ENCODE measurements around the gene GGN. TPM values are rescaled to one million over a fixed set of nuclear protein-coding genes. Genes with fewer than 3 reads are reported as not detected.

The GGN gene
- total RNA-seq, 2 experiments from 2014 or later, result not detected

DNA sequence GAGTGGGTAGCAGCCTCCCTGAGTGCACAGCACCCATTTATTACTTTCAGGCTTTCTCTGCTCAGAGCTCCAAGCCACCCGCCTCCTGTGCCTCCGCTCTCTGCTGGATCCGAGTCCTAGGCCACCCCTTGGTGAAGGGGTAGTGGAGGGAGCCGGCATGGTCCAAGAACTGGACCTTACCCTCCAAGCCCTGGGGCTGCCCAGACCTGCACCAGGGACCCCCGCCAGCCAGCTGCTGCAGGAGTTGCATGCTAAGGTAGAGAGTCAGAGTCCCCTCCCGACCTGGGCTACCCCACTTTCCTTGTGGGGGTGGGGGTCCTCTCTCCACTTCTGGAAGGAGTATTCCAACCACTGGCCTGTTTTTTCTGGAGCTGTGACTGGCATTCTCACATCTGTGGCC lies 17.0 kb upstream of the GGN start:
- POLR2A ChIA-PET, result interaction anchor here (0.5 kb wide), 1 partner anchor 109 kb away, joined by 4 read pairs; no protein-coding TSS in a partner anchor
- DNase-seq (no peak), ATAC-seq (ENCODE audit: low read depth) (no peak)
- Mint-ChIP-seq H3K4me3 (no peak overlapping the region), H3K9me3 (no peaks in the 10 kb centered on the region), H3K27ac (no peak overlapping the region), H3K27me3 (peaks cover 6% of the 10 kb centered on the region), H3K4me1 (peaks cover 6% of the 10 kb centered on the region), H3K36me3 (peaks cover 12% of the 10 kb centered on the region)

DNA sequence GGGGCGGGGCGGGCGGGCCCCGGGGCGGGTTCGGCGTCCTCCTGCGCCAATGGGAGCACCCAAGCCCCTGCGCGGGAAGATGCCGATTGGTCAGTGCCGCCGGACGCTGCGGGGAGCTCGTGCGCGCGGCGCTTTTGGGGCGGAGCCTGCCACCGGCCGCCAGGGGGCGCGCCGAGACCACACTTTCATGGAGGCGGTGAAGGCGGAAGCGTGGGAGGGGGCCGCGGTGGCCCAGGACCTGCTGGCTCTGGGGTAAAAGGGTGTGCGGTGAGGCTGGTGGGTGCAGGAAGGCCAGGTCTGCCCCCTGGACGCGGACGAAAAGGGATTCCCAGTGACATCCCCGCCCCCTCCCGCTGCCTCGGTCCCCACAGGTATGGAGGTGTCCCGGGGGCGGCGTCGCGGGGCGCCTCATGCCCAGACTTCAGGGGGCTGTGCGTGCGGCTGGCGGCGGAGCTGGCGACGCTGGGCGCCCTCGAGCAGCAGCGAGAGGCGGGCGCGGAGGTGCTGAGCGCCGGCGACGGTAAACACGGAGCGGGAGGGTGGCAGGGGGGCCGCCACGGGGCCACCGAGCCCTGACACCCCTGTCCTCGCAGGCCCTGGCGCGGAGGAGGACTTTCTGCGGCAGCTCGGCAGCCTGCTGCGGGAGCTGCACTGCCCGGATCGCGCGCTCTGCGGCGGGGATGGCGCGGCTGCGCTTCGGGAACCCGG lies 15.3 kb upstream of the GGN start, which contains the start of gene FAM98C:
Gene FAM98C, plus strand, starts transcription at position 127 of the 708 bp plus-strand sequence. Its CDS starts 61 bp downstream, at position 188.
- H3K9me3 Mint-ChIP-seq, result no peaks in the 10 kb centered on the region
- peak within 1 kb of the TSS; percentile 96 for H3K27ac Mint-ChIP-seq
- peaks cover 6% of the 10 kb centered on the region for H3K4me1 Mint-ChIP-seq
- DNase-seq (peak; percentile 99), ATAC-seq (ENCODE audit: low read depth) (peak; percentile 99)
- POLR2A ChIA-PET, result interaction anchor here (0.6 to 2.9 kb wide), 32 partner anchors 9 to 550 kb away, joined by 3 to 23 read pairs (median 4); partner anchors contain the start of genes ACTN4, CATSPERG, EIF3K and GGN
- peaks cover 11% of the 10 kb centered on the region for H3K27me3 Mint-ChIP-seq
- peaks cover 10% of the 10 kb centered on the region for H3K36me3 Mint-ChIP-seq
- H3K4me3 Mint-ChIP-seq, result peak within 1 kb of the TSS; percentile 95

DNA sequence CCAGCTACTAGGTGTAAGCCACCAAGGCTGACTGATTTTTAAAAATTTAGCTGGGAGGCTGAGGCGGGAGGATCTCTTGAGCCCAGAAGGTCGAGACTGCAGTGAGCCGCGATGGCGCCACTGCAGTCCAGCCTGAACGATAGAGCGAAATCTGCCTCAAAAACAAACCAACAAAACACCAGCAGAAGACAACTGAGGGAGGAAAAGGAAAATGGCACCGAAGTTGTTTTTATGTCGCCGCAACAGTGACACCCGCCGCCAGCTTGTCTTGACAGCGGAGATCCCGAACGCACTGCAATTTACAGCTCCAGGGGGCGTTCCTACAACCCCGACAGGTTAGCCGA lies 14.8 kb upstream of the GGN start:
- DNase-seq (no peak), ATAC-seq (ENCODE audit: low read depth) (no peak)
- peaks cover 6% of the 10 kb centered on the region for H3K4me1 Mint-ChIP-seq
- H3K27ac Mint-ChIP-seq, result peak overlapping the region; percentile 96
- H3K9me3 Mint-ChIP-seq, result no peaks in the 10 kb centered on the region
- POLR2A ChIA-PET, result interaction anchor here (0.5 to 2.9 kb wide), 27 partner anchors 9 to 551 kb away, joined by 3 to 23 read pairs (median 4); partner anchors contain the start of genes ACTN4, EIF3K, GGN and MAP4K1
- peaks cover 11% of the 10 kb centered on the region for H3K27me3 Mint-ChIP-seq
- H3K36me3 Mint-ChIP-seq, result peaks cover 10% of the 10 kb centered on the region
- peak overlapping the region; percentile 95 for H3K4me3 Mint-ChIP-seq

DNA sequence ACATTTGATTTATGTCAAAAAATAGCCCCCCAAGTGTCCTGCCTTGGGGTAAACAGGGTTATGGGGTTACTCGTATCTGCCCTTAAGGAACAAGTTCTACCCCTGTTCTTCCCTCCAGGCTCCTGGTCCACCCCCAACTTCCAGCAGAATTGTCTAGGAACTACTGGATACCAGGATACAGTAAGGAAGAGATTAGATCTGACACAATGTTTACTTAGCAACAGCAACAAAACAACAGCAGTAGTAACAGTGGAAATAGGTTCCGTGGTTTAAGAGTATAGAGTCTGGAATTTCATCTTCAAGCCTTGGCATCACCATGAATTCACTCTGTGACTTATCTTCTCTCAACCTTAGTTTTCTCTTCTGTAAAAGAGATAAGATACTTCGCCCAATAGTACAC lies 13.3 kb upstream of the GGN start:
- Mint-ChIP-seq H3K27ac (no peak overlapping the region), H3K27me3 (peaks cover 15% of the 10 kb centered on the region), H3K9me3 (no peaks in the 10 kb centered on the region), H3K36me3 (peaks cover 6% of the 10 kb centered on the region), H3K4me1 (peaks cover 13% of the 10 kb centered on the region), H3K4me3 (no peak overlapping the region)
- ATAC-seq (ENCODE audit: low read depth), result no peak
- DNase-seq, result no peak
- POLR2A ChIA-PET, result interaction anchor here (2.0 to 2.9 kb wide), 2 partner anchors 13 to 27 kb away, joined by 10 to 15 read pairs; partner anchors contain the start of genes GGN, PSMD8 and SPRED3

DNA sequence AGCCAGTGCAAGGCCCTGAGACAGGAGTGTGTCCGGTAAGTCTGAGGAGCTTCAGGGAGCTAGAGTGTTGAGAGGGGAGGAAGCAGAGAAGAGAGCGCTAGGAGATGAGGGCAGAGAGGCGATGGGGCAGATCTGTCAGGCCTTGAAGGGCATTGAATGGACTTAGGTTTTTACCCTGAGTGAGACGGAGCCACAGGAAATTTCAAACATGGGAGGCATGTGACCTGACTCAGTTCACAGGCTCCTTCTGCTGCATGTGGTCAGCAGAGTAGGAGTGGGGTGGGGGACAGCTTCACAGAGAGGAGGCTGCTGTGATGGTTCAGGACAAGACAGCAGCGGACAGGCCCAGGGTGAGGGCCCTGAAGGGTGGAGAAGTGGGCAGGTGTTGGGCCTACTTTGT lies 12.5 kb upstream of the GGN start:
- DNase-seq (no peak), ATAC-seq (ENCODE audit: low read depth) (no peak)
- Mint-ChIP-seq H3K27ac (peak overlapping the region; percentile 17), H3K4me3 (no peak overlapping the region), H3K9me3 (no peaks in the 10 kb centered on the region), H3K4me1 (peaks cover 13% of the 10 kb centered on the region), H3K27me3 (peaks cover 15% of the 10 kb centered on the region), H3K36me3 (peaks cover 5% of the 10 kb centered on the region)
- POLR2A ChIA-PET, result interaction anchor here (1.2 kb wide), 1 partner anchor 146 kb away, joined by 3 read pairs; no protein-coding TSS in a partner anchor

DNA sequence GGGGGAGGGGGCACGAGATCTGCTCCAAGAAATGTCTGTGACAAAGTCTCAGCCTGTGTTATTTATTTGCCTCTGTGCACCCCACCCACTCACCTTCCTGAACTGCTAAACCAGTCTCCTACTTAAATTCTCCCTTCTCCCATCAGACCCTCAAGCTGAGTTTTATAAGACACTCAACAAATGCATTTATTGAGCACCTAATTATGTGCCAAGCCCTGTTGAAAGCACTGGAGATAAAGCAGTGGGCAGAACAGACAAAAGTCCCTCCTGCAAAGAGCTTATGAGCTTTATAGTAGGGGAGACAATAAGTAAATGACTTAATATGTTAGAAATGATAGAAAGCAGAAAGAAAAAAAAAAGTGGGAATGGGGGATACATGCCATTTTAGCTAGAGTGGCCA lies 11.7 kb upstream of the GGN start:
- peaks cover 2% of the 10 kb centered on the region for H3K36me3 Mint-ChIP-seq
- no peaks in the 10 kb centered on the region for H3K9me3 Mint-ChIP-seq
- no peak overlapping the region for H3K27ac Mint-ChIP-seq
- ATAC-seq (ENCODE audit: low read depth) (no peak), DNase-seq (no peak)
- H3K4me1 Mint-ChIP-seq, result peaks cover 17% of the 10 kb centered on the region
- peaks cover 15% of the 10 kb centered on the region for H3K27me3 Mint-ChIP-seq
- no peak overlapping the region for H3K4me3 Mint-ChIP-seq
- POLR2A ChIA-PET, result interaction anchor here (0.6 to 1.8 kb wide), 3 partner anchors 145 to 300 kb away, joined by 3 to 4 read pairs (median 3); partner anchors contain the start of gene EIF3K

DNA sequence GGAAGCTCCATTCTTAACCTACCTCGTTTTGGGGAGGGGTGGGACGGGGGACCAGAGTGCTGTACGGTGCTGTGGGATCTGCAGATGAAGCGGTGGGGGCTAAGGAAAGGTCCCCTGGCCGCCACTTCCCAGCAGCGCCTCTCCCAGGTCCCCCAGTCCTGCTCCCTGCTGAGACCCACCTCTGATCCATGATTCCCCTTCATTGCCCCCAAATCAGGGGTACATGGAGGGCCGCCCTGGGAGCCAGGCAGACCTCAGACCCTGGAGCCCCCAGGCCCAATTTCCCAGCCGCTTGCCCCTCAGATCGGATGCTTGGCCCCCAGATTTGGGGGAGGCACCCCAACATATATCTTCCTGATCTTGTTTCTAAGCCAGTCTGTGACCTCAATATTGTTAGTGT lies 11.2 kb upstream of the GGN start:
- H3K4me3 Mint-ChIP-seq, result no peak overlapping the region
- H3K4me1 Mint-ChIP-seq, result peaks cover 17% of the 10 kb centered on the region
- ATAC-seq (ENCODE audit: low read depth) (no peak), DNase-seq (no peak)
- H3K27me3 Mint-ChIP-seq, result peaks cover 17% of the 10 kb centered on the region
- peaks cover 2% of the 10 kb centered on the region for H3K36me3 Mint-ChIP-seq
- H3K9me3 Mint-ChIP-seq, result no peaks in the 10 kb centered on the region
- no peak overlapping the region for H3K27ac Mint-ChIP-seq
- POLR2A ChIA-PET, result interaction anchor here (0.6 to 1.8 kb wide), 3 partner anchors 144 to 301 kb away, joined by 3 to 4 read pairs (median 3); partner anchors contain the start of gene EIF3K

DNA sequence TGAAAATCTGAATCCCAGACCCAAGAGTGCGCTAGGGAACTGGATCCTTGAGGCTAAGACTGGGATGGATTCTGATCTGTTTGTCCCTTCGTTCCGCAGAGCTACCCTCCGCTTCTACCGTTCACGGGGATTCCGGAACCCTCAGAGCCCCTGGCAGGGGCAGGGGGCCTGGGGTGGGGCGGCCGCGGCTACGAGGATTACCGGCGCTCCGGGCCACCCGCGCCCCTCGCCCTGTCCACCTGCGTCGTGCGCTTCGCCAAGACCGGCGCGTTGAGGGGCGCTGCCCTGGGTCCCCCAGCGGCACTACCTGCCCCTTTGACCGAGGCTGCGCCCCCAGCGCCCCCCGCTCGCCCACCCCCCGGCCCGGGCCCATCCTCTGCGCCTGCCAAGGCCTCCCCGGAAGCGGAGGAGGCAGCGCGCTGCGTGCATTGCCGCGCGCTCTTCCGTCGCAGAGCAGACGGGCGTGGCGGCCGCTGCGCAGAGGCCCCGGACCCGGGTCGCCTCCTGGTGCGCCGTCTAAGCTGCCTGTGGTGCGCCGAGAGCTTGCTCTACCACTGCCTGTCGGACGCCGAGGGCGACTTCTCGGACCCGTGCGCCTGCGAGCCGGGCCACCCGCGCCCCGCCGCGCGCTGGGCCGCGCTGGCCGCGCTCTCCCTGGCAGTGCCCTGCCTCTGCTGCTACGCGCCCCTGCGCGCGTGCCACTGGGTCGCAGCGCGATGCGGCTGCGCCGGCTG lies 7.7 kb upstream of the GGN start:
- POLR2A ChIA-PET, result interaction anchor here (0.6 to 2.0 kb wide), 8 partner anchors 8 to 844 kb away, joined by 3 to 6 read pairs (median 5); partner anchors contain the start of genes EIF3K, GGN and PSMD8
- ATAC-seq (ENCODE audit: low read depth), result peak; percentile 87
- Mint-ChIP-seq H3K27ac (peak overlapping the region; percentile 67), H3K27me3 (peaks cover 33% of the 10 kb centered on the region), H3K4me1 (peaks cover 14% of the 10 kb centered on the region), H3K36me3 (peaks cover 2% of the 10 kb centered on the region), H3K9me3 (no peaks in the 10 kb centered on the region), H3K4me3 (peak overlapping the region; percentile 78)
- DNase-seq, result peak; percentile 74

DNA sequence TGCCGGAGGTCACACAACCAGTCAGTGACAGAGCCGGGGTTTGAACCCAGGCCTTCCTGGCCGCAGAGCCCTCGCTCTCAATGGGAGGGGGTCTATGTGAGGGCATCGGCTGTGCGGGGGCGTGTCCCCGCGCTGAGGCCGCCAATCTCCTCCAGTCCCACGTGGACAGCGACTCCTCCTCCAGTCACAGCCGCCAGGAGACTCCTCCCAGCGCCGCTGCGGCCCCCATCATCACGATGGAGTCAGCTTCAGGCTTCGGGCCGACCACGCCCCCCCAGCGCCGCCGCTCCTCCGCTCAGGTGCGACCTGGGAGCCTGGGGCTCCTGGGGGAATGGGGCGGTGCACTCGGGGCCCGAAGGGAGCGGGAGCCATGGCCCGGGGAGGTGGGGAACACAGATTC lies 6.7 kb upstream of the GGN start:
- POLR2A ChIA-PET, result interaction anchor here (0.6 to 2.0 kb wide), 6 partner anchors 8 to 224 kb away, joined by 3 to 6 read pairs (median 5); partner anchors contain the start of genes EIF3K, FAM98C and PSMD8
- Mint-ChIP-seq H3K27ac (peak overlapping the region; percentile 67), H3K9me3 (no peaks in the 10 kb centered on the region)

DNA sequence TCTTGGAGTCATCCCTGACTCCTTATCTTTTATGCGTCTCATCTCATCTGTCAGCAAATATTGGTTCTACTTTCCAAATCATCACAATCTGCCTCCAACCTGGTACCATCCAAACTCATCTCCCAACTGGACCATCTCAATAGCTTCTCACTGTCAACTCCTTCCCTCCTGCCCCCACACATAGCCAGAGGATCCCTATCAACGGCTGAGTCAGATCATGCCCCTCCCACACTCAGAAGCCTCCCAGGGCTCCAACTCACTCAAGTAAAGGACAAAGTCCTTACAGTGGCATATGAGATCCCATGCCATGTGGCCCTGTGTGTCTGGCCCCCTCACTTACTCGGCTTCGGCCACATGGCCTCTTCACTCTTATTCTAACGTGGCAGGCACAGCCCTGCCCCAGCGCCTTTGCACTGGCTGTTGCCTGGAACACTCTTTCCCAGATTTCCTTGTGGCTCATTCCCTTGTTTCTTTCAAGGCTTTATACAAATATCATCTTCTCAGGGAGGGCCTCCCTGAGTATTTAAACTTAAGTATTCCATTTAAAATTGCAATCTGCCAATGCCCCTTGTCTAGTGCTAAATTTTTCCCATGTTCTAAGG lies 5.0 kb upstream of the GGN start:
- no peak for ATAC-seq (ENCODE audit: low read depth)
- peaks cover 42% of the 10 kb centered on the region for H3K27me3 Mint-ChIP-seq

More for the DNA sequence above, 6.7 kb upstream of the GGN start:
- peaks cover 15% of the 10 kb centered on the region for H3K4me1 Mint-ChIP-seq
- peak overlapping the region; percentile 78 for H3K4me3 Mint-ChIP-seq
- ATAC-seq (ENCODE audit: low read depth) (peak; percentile 71), DNase-seq (peak; percentile 82)
- peaks cover 2% of the 10 kb centered on the region for H3K36me3 Mint-ChIP-seq
- peaks cover 38% of the 10 kb centered on the region for H3K27me3 Mint-ChIP-seq

DNA sequence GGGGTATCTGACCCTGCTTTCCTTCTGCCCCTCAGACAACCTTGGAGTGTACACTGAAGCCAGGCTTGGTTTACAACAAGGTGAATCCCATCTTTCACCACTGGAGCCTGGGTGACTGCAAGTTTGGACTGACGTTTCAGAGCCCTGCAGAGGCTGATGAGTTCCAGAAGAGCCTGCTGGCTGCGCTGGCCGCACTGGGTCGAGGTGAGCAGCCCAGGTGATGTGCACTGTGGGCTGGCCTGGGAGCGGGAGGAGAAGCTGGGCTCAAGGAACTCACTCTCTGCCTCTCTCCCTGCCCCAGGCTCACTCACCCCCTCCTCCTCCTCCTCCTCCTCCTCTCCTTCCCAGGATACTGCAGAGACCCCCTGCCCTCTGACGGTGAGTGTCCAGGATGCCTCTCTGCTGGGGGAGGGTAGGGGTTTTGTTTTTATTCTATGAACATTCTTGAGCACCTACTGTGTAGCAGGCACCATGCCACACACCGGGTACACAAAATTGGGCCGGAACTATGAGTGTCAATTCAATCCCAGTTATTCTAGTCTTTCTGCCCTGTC lies 4.2 kb upstream of the GGN start:
- DNase-seq (no peak), ATAC-seq (ENCODE audit: low read depth) (no peak)
- POLR2A ChIA-PET, result no interaction called here
- no peaks in the 10 kb centered on the region for H3K9me3 Mint-ChIP-seq
- peaks cover 48% of the 10 kb centered on the region for H3K27me3 Mint-ChIP-seq
- no peak overlapping the region for H3K4me3 Mint-ChIP-seq
- H3K27ac Mint-ChIP-seq, result no peak overlapping the region
- peaks cover 7% of the 10 kb centered on the region for H3K36me3 Mint-ChIP-seq
- peaks cover 25% of the 10 kb centered on the region for H3K4me1 Mint-ChIP-seq

More for the DNA sequence above, 5.0 kb upstream of the GGN start:
- Mint-ChIP-seq H3K9me3 (no peaks in the 10 kb centered on the region), H3K36me3 (peaks cover 4% of the 10 kb centered on the region), H3K4me3 (no peak overlapping the region), H3K4me1 (peaks cover 19% of the 10 kb centered on the region), H3K27ac (no peak overlapping the region)
- POLR2A ChIA-PET, result no interaction called here
- no peak for DNase-seq

DNA sequence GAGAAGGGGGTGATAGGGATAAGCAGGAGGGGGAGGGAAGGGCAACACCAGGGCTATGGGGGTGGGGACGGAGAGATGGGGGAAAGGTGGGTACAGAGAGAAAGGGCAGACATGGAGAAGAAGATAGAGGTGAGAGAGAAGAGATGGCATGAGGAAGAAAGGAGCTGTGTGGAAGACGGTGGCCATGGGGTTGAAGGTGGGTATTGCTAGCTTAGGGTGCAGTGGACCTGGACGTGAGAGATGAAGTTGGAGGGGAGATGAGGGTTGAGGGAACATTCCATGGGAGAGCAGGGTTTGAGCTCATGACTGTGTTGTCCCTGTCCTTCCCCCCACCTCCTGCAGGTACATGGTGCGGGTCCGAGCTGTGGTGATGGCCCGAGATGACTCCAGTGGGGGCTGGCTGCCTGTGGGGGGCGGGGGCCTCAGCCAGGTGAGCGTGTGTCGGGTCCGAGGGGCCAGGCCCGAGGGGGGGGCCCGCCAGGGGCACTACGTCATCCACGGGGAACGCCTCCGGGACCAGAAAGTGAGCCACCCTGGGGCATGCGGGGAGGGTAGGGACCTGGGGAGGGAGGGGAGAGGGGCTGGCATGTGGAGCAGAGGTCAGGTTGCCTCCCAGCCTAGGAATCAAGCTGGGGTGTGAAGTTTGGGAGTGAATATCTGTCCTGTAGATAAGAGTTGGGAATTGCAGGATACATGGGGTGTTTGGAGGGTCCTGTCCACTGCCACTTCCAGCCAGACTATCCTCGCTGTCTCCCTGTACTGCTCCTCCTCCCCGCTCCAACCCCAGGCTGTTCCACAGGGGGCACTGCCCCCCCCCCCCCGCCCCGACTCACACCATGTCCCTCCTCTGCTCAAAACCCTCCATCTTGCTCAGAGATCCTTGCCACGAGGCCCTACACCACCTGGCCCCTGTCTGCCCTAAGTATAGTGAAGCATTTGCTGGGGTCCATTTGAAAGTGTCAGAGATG lies 2.4 kb upstream of the GGN start:
- POLR2A ChIA-PET, result interaction anchor here (0.5 to 1.1 kb wide), 2 partner anchors 16 to 124 kb away, joined by 3 to 5 read pairs; partner anchors contain the start of gene PSMD8
- no peak for ATAC-seq (ENCODE audit: low read depth)
- H3K9me3 Mint-ChIP-seq, result no peaks in the 10 kb centered on the region
- H3K27me3 Mint-ChIP-seq, result peaks cover 44% of the 10 kb centered on the region
- no peak overlapping the region for H3K4me3 Mint-ChIP-seq
- peaks cover 7% of the 10 kb centered on the region for H3K36me3 Mint-ChIP-seq
- DNase-seq, result no peak
- H3K4me1 Mint-ChIP-seq, result peaks cover 17% of the 10 kb centered on the region
- H3K27ac Mint-ChIP-seq, result no peak overlapping the region

Measured in activated naive CD8-positive, alpha-beta T cell treated with anti-CD3 and anti-CD28 coated beads, Interleukin-2, amount 10 ng/mL, durations not matched to agents 7 days and 5 days (primary cell).